Fibroblast of peridontal ligament (primary cell): ENCODE data around the gene MGLL.

Experiments
- DNase-seq: peaks from one replicate; pipeline ENCODE4 v3.0.0-alpha.2; 2010; ENCODE audit errors: extremely low read depth

Gene MGLL

DNA sequence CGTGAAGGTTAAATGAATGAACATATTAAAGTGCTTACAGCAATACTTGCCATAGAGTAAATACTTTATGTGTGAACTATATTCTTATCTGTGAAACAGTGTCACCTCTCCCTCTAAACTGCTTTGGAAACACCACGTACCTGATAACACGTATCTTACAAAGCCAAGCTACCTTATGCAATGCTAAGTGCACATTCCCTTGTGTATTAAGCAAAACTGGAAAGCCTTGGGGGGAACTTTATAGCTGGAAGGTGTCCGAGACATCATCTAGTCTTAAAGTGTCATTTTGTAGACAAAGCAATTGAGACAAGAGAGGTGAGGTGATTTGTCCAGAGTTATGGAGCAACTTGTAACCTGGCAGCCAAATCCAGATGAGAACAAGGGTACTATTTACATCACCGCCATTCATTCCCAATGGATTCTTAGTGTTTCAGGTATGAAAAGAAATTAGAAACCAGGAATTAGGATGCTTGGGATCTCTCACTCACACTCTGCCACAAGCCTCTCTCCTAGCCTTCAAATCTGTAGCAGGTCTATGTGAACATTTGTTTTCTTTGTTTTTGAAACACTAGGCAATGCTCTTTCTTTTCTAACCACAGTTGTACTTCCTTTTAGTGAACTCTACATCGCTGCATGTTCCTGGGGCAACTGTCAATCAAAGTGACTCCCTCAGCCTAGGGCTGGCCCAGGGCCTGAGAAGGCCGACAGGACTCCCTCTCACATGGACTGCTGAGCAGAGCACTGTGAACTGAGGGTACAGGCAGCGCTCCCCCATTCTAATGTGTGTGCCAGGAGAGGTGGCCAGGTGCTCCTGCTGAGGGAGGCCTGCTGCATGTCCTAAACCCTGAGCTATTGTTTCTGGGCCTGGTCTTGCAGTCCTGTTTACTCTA lies 13.9 kb upstream of the MGLL start:
- DNase-seq = no peak

DNA sequence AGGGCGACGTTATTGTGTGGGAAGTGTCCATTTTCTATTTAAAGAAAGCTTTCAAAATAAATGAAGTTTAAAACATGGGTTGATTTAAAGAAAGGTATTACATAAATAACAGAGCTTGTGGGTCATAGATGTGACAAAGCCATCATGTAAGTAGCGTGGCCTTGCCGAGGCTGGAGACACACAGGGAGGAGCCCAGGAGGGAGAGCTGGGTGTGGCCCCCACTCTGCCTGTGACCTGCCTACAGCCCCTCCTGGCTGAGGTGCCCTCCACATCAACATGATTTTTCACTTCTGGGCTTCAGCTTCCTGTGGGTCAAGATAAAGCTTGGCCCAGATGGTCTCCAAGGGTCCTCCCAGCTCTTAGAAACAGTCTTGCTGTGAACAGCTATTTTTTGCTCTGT lies 12.5 kb upstream of the MGLL start:
- DNase-seq = no peak

DNA sequence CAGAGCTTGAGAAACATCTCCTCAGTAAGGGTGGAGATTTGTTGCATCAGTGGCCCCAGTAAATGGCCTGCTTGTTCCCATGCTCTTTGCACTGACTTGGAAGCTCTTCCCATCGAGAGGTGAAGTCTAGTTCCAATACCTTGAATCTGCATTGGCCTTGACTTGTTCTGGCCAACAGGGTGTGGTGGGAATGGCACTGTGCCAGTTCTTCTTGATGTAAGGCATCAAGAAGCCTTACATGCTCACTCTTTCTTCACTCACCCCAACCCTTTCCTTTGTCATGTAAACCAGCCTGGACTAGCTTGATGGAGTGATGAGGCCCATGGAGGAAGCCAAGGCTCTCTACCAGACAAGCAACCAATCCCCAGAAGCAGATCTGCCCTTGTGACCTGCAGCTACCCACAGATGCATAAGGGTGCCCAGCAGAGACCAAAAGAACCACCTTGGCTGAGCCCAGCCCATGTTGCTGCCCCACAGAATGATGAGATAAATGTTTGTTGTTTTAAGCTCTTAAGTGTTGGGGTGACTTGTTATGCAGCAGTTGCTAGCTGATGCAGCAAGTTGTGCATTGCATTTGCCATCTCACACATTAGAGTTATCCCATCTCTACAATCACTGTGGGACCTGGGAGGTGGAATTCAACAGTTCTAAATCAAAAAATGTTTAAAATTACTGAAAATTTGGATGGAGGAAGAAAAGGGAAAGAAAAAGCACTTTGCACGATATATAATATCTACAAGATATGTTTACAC lies 11.1 kb upstream of the MGLL start:
- DNase-seq = no peak

- DNase-seq = peak; percentile 48
These were observed 9.4 kb upstream of the MGLL start for GRCh38 chr3:127831723-127832172.

GRCh38 chr3:127829537-127829936 lies 7.2 kb upstream of the MGLL start:
- DNase-seq = no peak

- DNase-seq = no peak
These were observed 5.5 kb upstream of the MGLL start for GRCh38 chr3:127827808-127828207.

DNA sequence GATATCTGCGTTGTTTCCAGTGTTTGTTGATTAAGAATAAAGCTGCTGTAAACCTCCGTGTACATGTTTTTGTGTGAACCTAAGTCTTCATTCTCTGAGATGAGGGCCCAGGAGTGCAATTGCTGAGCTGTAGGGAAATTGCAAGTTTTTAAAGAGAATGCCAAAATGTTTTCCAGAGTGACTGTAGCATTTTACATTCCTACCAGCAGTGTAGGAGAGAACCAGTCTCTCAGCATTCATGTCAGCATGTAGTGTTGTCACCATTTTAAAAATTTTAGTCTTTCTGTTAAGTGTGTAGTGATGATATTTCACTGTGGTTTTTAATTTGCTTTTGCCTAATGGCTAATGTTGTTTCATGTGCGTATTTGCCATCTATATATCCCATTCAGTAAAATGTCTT lies 3.4 kb upstream of the MGLL start:
- peak; percentile 59 for DNase-seq

GRCh38 chr3:127824151-127824825 lies 2.0 kb upstream of the MGLL start:
- DNase-seq = no peak

DNA sequence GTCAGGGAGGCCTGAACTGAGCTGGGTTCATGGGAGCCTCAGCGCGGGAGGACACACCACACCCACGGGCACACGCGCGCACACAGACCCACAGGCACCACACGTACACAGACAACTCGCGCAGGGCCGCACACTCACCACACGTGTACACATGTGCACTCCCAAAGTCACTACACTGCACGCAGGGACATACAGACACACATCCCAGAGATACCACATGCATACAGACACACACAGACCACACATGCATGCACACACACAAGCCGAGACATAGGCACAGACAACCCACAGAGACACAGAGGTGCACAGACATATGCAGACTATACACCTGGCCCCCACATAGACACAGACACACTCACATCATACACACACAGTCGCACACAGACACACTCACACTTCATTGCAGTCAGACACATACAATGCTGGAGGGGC lies 1.1 kb upstream of the MGLL start:
- peak; percentile 19 for DNase-seq

GRCh38 chr3:127822682-127823425 lies 539 bp upstream of the MGLL start:
- DNase-seq = no peak

DNA sequence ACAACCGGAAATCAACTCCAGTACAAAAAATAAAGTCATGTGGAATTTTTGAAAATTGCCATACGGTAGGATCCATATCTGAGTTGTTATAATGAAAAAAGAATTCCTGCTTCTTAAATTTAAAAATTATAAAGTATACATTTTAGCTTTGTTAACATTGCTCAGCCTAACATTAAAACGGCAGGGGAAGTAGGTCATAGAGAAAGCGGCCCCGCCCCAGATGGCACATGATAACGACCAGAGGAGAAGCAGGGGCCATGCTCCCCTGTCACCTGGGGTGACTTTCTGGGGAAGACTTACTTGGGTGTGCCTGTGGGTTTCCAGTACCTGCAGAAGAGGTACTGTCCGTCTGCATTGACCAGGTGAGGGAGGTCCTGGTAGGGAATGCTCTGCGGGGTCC lies 921 bp downstream of the MGLL start:
- no peak for DNase-seq

DNA sequence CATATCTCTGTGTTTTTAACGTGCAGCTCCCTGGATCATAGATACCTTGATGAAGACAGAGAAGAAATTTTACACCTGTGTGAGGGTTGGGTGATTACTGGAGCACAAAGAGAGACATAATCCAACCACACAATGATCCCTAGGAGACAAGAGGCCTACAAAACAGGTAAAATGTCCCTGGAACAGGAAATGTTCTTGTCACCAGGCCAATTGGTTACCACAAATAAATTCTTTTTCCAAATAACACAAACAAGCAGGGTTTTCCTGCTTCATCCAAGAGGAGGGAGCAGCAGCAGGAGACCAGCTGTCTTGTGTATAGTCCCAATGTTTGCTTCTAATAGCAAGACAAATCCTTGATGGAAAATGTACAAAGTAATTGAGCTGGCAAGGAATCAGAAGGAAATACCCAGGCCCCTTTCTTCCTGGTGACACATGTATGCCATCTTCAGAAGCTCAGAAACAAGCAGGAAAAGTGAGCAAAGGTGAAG lies 1.4 kb downstream of the MGLL start:
- peak; percentile 23 for DNase-seq

- DNase-seq = peak; percentile 58
These were observed 2.0 kb downstream of the MGLL start for GRCh38 chr3:127820221-127820825.

GRCh38 chr3:127819656-127820055 lies 2.7 kb downstream of the MGLL start:
- DNase-seq = no peak

DNA sequence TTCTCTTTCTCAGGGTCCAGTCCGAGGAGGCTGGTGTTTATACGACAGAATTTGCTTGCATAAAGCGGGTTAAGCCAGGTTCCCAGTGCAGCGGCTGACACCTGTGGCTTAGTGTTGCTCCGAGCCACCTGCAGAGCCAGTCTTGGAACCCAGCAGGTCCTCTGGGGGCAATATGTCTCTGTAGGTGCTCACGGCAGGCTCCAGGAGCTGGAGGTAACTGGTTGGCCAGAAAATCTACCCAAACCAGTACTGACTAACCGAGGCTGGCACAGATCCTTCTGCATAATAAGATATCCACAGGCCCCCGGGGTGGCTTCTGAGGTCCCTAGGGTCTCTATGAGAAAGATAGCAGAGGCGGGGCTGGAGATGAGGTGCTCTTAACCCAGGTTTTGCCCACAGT lies 3.2 kb downstream of the MGLL start:
- DNase-seq = no peak

- peak; percentile 65 for DNase-seq
These were observed 4.9 kb downstream of the MGLL start for GRCh38 chr3:127817406-127817841.

DNA sequence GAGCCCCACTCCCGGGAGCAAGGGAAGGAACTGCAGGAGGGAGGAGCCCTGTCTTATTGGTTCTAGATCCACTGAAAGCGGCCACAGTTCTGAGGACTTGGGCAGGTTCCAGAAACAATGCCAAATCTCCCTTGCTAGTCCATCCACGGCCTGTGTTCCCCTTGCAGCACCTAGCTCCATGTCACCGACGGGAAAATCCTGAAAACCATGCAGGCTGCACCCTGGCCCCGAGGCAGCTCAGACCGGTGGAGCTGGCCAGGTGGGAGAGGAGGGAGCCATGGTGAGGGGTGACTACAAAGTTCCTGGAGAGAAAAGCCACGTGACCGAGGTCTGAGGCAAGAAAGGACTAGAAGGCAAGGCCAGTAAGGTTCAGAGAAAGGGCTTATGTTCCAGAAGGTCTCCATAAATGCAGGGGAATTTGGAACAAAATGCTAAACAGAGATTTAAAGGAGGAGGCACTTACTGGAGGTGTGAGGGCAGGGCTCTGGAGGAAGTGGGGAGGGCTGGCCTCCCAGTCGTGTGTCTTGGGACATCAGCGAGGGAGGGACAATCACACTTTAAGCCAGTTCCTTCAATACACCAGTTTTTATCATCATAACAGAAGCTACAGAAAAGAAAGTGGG lies 5.4 kb downstream of the MGLL start:
- DNase-seq = no peak

DNA sequence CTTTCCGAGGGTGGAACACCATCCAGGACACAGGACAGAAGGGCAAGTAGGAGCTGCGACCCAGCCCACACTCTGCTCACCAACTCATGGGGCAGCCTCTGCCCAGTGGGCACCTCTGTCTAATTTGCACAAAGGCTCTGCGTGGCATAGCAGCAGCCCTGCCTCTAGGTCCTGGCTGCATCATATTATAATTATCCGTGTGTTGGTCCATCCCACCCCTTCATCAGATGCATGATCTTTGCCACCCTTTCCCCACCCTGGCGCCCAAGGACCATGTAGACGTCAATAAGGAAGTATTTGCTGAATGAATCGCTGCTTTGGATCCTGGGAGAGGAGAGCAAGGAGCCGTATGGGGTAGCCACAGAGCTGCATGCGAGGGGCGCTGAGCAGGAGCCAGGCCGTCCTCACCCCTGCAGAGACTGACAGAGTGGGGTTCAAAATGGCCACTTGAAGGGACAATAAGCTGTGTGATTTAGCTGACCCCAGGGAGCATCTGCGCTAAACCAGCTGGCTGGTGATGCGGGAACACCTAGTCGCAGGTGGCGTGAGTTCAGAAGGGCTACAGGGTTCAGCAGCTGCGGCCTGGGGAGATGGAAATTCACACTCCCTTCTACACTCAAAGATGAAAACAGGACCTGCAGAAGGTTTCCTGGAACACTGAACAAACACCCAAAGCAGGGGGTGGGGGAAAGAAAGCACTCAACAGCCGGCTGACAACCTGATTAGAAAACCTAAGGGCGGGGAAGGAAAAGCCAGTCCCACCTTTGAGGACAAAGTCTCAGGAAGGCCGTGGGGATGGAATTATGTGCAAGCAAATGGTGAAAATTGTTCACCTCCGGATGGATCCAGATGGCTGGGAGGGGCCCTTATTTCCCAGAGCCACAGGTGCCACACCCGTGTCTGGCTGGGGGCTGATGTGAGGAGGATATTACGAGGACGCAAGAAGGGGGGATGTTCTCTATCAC lies 6.4 kb downstream of the MGLL start:
- DNase-seq = no peak

DNA sequence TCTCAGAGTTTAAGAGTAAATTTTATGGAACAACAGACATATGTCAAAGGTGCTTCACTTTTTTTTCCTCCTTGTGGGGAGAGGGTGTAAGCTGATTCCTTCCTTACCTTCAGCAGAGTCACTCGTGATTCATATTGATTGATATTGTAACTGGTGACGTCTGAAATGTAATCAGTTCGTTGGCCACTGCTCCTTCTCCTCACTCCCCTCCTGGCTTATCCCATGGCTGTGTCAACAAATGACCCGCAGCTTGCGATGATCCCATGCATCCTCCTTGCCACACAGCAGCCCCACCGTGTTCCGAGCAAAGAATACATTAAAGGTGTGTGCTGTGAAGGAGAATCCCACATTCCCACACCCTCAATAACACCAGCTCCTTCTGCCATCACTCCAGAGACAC lies 7.3 kb downstream of the MGLL start:
- DNase-seq = no peak
